Measurements from ENCODE around the gene BABAM1. TPM values are rescaled to one million over a fixed set of nuclear protein-coding genes. Genes with fewer than 3 reads are reported as not detected.

The BABAM1 gene
- total RNA-seq, 1 donor from 2014 or later, result 92.2 TPM

- H3K36me3 Mint-ChIP-seq, result peaks cover 12% of the 10 kb centered on the region
- TF ChIP-seq CTCF (IDR thresholded peaks at IDR 0.05; ENCODE audit: unreplicated experiment), result no peak
- DNase-seq (ENCODE audit: low spot score in 2 of 2, unreplicated experiment in 2 of 2), result no peak
- H3K27me3 Mint-ChIP-seq (ENCODE audit: low read depth), result no peaks in the 10 kb centered on the region
- H3K9me3 Mint-ChIP-seq, result no peaks in the 10 kb centered on the region
- peak overlapping the region; percentile 56 for H3K27ac Mint-ChIP-seq
- H3K4me3 Mint-ChIP-seq, result no peak overlapping the region
- H3K4me1 Mint-ChIP-seq, result peaks cover 6% of the 10 kb centered on the region
Measured at GRCh38 chr19:17296976-17297375, 29.7 kb downstream of the BABAM1 start.

- Mint-ChIP-seq H3K4me3 (no peak overlapping the region), H3K27ac (no peak overlapping the region), H3K36me3 (peaks cover 7% of the 10 kb centered on the region), H3K4me1 (peaks cover 20% of the 10 kb centered on the region), H3K27me3 (ENCODE audit: low read depth) (no peaks in the 10 kb centered on the region), H3K9me3 (no peaks in the 10 kb centered on the region)
- no peak for DNase-seq (ENCODE audit: low spot score in 2 of 2, unreplicated experiment in 2 of 2)
- no peak for TF ChIP-seq CTCF (IDR thresholded peaks at IDR 0.05; ENCODE audit: unreplicated experiment)
Measured at GRCh38 chr19:17300992-17301619, 33.9 kb downstream of the BABAM1 start.

- peaks cover 5% of the 10 kb centered on the region for H3K36me3 Mint-ChIP-seq
Measured at GRCh38 chr19:17302391-17303166, 35.3 kb downstream of the BABAM1 start.

GRCh38 chr19:17303167-17303939 lies 36.1 kb downstream of the BABAM1 start, which contains the start of gene ABHD8:
TSS of gene ABHD8 (minus strand) at chr19:17303425. CDS start at chr19:17301616, 1,809 bp downstream.
- no peaks in the 10 kb centered on the region for H3K27me3 Mint-ChIP-seq (ENCODE audit: low read depth)
- TF ChIP-seq CTCF (IDR thresholded peaks at IDR 0.05; ENCODE audit: unreplicated experiment), result peak; percentile 56
- peak; percentile 89 to 97 for DNase-seq (ENCODE audit: low spot score in 2 of 2, unreplicated experiment in 2 of 2)
- peak within 1 kb of the TSS; percentile 75 for H3K4me3 Mint-ChIP-seq
- H3K4me1 Mint-ChIP-seq, result peaks cover 30% of the 10 kb centered on the region
- H3K27ac Mint-ChIP-seq, result peak within 1 kb of the TSS; percentile 66
- peaks cover 1% of the 10 kb centered on the region for H3K36me3 Mint-ChIP-seq
- no peaks in the 10 kb centered on the region for H3K9me3 Mint-ChIP-seq

More at GRCh38 chr19:17302391-17303166, 35.3 kb downstream of the BABAM1 start:
- Mint-ChIP-seq H3K27me3 (ENCODE audit: low read depth) (no peaks in the 10 kb centered on the region), H3K4me3 (peak overlapping the region; percentile 75), H3K9me3 (no peaks in the 10 kb centered on the region), H3K4me1 (peaks cover 25% of the 10 kb centered on the region), H3K27ac (peak overlapping the region; percentile 66)
- no peak for TF ChIP-seq CTCF (IDR thresholded peaks at IDR 0.05; ENCODE audit: unreplicated experiment)
- DNase-seq (ENCODE audit: low spot score in 2 of 2, unreplicated experiment in 2 of 2), result peak in 1 of 2 experiments; percentile 49

GRCh38 chr19:17303940-17304267 lies 36.7 kb downstream of the BABAM1 start:
- no peak for TF ChIP-seq CTCF (IDR thresholded peaks at IDR 0.05; ENCODE audit: unreplicated experiment)
- H3K27ac Mint-ChIP-seq, result peak overlapping the region; percentile 53

More at GRCh38 chr19:17303940-17304267, 36.7 kb downstream of the BABAM1 start:
- Mint-ChIP-seq H3K4me3 (peak overlapping the region; percentile 75), H3K27me3 (ENCODE audit: low read depth) (no peaks in the 10 kb centered on the region), H3K9me3 (no peaks in the 10 kb centered on the region), H3K4me1 (peaks cover 30% of the 10 kb centered on the region), H3K36me3 (no peaks in the 10 kb centered on the region)
- no peak for DNase-seq (ENCODE audit: low spot score in 2 of 2, unreplicated experiment in 2 of 2)
